Activated naive CD4-positive, alpha-beta T cell treated with anti-CD3 and anti-CD28 coated beads for 36 hours (primary cell): Measurements from ENCODE around the gene KIF11. TPM values are rescaled to one million over a fixed set of nuclear protein-coding genes. Genes with fewer than 3 reads are reported as not detected.
"Not testable (repeated sequence)": the region's sequence is repeated elsewhere in the genome, so short reads cannot be mapped to it uniquely, and the experiment has no call there.

ENCODE experiments used
- CTCF ChIA-PET: fragments of 350-600 bp; sonication (Branson Sonifier 250); formaldehyde crosslinking; loops from one replicate; lab custom pipeline; 2021; ENCODE audit warnings: antibody characterized with exemption; lab: Charles Lee
- DNase-seq: peaks from one replicate; pipeline ENCODE4 v3.0.0-alpha.2; 2020
- H3K27ac Mint-ChIP-seq: one replicate; pipeline ENCODE4 v1.8.0; 2021; ENCODE audit warnings: mild to moderate bottlenecking, mixed read lengths
- H3K27me3 Mint-ChIP-seq: one replicate; pipeline ENCODE4 v1.8.0; 2021; ENCODE audit warnings: low read depth, mixed read lengths
- H3K36me3 Mint-ChIP-seq: one replicate; pipeline ENCODE4 v1.8.0; 2021; ENCODE audit warnings: low read depth, mixed read lengths
- H3K4me1 Mint-ChIP-seq: one replicate; pipeline ENCODE4 v1.8.0; 2021; ENCODE audit warnings: low read depth, mixed read lengths
- H3K4me3 Mint-ChIP-seq: one replicate; pipeline ENCODE4 v1.8.0; 2021; ENCODE audit warnings: mild to moderate bottlenecking, moderate library complexity, mixed read lengths
- H3K9me3 Mint-ChIP-seq: one replicate; pipeline ENCODE4 v1.8.0; 2021; ENCODE audit warnings: mixed read lengths
- intact Hi-C: fragments of 100-400 bp; cut with micrococcal nuclease; formaldehyde crosslinking; loops from one replicate; pipeline ENCODE4 v1.15.1; 2023
- total RNA-seq, 2 experiments: library from RNA; stranded (reverse); gene quantifications; one replicate each; pipeline ENCODE4 v1.2.3, GENCODE V29; 2021

Gene KIF11
- total RNA-seq, 2 experiments from 2014 or later: 43.2 to 43.4 TPM

DNA sequence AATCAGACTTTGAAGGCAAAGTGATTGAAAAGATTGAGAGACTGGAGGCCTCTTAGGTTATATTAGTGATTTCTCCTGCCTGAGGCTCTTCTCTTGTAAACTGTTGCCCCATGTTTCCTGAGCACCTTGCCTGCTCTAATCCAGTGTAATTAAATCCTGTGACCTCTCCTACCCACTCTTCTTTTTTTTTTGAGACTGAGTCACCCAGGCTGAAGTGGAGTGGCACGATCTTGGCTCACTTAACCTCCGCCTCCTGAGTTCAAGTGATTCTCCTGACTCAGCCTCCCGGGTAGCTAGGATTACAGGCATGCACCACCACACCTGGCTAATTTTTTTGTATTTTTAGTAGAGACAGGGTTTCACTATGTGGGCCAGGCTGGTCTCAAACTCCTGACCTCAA is 57.9 kb downstream of the KIF11 start:
- H3K4me3 Mint-ChIP-seq, H3K27me3 Mint-ChIP-seq, H3K4me1 Mint-ChIP-seq, CTCF ChIA-PET, H3K9me3 Mint-ChIP-seq, DNase-seq, intact Hi-C loops, H3K27ac Mint-ChIP-seq: not testable (repeated sequence)
- peaks cover 49% of the 10 kb centered on the region for H3K36me3 Mint-ChIP-seq

DNA sequence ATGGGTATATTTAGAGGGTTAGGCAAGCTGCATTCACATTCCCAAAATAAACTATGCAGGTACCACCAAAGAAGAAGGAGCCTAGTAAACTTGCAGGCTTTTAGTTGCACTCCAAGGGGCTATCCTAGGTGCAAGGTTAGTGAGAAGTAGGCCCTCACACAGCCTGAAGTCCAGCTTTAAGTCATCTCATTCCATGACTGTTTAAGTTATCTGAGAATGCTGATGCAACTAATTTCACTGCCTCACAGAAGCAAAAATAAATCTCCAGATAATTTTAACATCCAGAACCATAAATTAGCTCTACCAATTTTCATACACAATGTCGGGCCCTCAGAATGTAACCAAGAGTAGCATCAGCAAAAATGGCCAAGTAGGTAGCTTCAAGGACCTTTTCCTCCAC is 62.5 kb downstream of the KIF11 start:
- Mint-ChIP-seq H3K4me1 (no peaks in the 10 kb centered on the region), H3K27me3 (peaks cover 6% of the 10 kb centered on the region), H3K27ac (peak overlapping the region; percentile 41), H3K9me3 (no peaks in the 10 kb centered on the region), H3K36me3 (peaks cover 24% of the 10 kb centered on the region), H3K4me3 (no peak overlapping the region)
- no peak for DNase-seq
- CTCF ChIA-PET: no interaction called here
- intact Hi-C loops: no loop called here

DNA sequence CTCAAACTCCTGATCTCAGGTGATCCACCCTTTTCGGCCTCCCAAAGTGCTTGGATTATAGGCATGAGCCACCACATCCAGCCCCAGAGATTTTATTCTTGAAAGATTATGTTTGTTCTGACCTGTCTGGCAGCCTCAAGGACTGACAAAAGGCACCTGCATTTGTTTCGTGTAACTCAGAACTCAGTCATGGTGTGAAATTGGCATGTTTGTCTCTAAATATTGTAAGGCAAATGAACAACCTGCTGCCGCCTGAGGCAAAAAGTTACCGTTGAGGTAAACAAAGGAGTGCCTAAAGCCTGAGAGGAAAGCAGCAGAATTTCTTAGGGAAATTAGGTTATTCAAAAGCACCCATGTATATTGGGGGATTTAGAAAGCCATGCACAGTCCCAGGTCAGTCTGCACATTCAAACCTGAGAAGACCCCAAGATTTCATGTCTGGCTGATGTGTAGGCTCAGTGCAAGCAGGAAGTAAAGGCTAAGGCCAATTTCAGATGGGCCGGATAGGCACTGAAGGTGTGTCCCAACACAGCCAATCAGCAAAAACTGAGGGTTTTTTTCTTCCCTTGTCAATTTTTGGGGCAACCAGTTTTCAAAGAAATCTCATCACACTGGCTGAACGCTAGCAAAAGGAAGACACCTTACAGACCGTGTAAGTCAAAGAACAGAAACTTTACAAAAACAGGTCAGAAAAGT is 63.5 kb downstream of the KIF11 start:
- H3K9me3 Mint-ChIP-seq: no peaks in the 10 kb centered on the region
- no peak overlapping the region for H3K4me3 Mint-ChIP-seq
- H3K4me1 Mint-ChIP-seq: no peaks in the 10 kb centered on the region
- CTCF ChIA-PET: no interaction called here
- intact Hi-C loops: no loop called here
- DNase-seq: no peak
- H3K27me3 Mint-ChIP-seq: peaks cover 6% of the 10 kb centered on the region
- no peak overlapping the region for H3K27ac Mint-ChIP-seq
- H3K36me3 Mint-ChIP-seq: peaks cover 20% of the 10 kb centered on the region

DNA sequence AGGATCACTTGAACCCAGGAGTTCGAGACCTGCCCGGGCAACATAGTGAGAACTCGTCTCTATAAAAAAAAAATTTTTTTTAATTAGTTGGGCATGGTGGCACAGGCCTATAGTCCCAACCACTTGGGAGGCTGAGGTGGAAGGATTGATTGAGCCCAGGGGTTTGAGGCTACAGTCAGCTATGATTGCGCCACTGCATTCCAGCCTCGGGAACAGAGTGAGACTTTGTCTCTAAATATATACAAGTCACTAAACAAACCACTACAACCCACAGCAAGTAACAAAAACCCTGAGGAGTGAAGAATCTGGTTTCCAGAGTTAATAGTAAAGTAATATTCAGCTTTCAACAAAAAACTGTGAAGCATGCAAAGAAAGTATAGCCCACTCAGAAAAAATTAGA is 64.1 kb downstream of the KIF11 start:
- CTCF ChIA-PET: no interaction called here

DNA sequence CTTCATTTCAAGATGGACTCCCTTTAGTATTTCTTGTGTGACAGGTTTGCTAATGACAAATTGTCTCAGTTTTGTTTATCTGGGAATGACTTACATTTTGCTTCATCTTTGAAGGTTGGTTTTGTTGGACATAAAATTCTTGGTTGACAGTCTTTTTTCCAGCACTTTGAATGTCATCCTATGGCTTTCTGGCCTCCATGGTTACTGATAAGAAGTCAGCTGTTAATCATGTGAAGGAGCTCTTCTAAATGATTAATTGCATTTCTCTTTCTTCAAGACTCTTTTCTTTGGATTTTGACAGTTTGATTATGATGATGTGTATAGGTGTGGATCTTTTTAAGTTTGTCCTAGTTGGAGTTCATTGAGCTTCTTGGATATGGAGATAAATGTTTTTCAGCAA is 69.9 kb downstream of the KIF11 start:
- DNase-seq: no peak
- peaks cover 13% of the 10 kb centered on the region for H3K9me3 Mint-ChIP-seq
- no peak overlapping the region for H3K4me3 Mint-ChIP-seq
- H3K27me3 Mint-ChIP-seq: peaks cover 6% of the 10 kb centered on the region
- intact Hi-C loops: no loop called here
- no peak overlapping the region for H3K27ac Mint-ChIP-seq
- H3K4me1 Mint-ChIP-seq: no peaks in the 10 kb centered on the region
- CTCF ChIA-PET: no interaction called here
- H3K36me3 Mint-ChIP-seq: no peaks in the 10 kb centered on the region

More for the DNA sequence above, 64.1 kb downstream of the KIF11 start:
- peaks cover 19% of the 10 kb centered on the region for H3K36me3 Mint-ChIP-seq
- H3K27ac Mint-ChIP-seq: no peak overlapping the region
- no peaks in the 10 kb centered on the region for H3K4me1 Mint-ChIP-seq
- peaks cover 6% of the 10 kb centered on the region for H3K27me3 Mint-ChIP-seq
- intact Hi-C loops: no loop called here
- DNase-seq: no peak
- no peaks in the 10 kb centered on the region for H3K9me3 Mint-ChIP-seq
- H3K4me3 Mint-ChIP-seq: no peak overlapping the region

DNA sequence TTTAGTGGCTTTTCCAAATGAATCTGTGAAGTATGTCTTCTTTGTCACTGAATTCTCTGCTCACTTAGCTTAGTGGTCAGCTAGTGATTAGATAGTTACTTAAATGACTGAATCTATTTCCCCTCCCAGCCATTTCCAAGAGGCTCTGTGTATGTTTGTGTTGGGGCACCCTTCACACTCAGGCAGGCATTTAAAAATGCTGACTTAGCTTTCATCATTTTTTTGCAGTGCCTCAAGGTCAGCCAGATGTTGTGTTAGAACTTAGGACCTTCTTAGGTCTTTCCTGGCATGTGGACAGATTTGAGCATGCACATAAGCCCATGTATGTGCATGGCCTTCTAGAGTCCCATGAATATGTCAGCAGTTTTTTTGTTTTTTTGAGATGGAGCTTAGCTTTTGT is 71.4 kb downstream of the KIF11 start:
- Mint-ChIP-seq H3K27ac (no peak overlapping the region), H3K4me3 (no peak overlapping the region), H3K27me3 (peaks cover 2% of the 10 kb centered on the region), H3K9me3 (peaks cover 13% of the 10 kb centered on the region), H3K36me3 (no peaks in the 10 kb centered on the region), H3K4me1 (no peaks in the 10 kb centered on the region)
- DNase-seq: no peak
- CTCF ChIA-PET: no interaction called here
- intact Hi-C loops: no loop called here

DNA sequence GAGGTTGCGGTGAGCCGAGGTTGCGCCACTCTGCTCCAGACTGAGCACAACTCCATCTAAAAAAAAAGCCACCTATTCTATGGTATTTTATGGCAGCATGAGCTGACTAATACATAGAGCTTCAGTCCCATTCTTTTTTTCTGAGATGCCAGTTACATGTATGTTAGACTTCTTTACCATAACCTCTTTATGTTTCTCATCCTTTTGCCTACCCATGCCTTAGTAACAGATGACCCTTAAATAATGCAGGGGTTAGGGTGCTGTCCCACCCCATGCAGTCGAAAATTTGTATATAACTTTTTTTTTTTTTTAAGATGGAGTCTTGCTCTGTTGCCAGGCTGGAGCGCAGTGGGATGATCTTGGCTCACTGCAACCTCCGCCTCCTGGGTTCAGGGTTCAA is 74.1 kb downstream of the KIF11 start:
- Mint-ChIP-seq H3K4me1 (no peaks in the 10 kb centered on the region), H3K9me3 (peaks cover 13% of the 10 kb centered on the region), H3K27me3 (no peaks in the 10 kb centered on the region), H3K27ac (no peak overlapping the region), H3K4me3 (no peak overlapping the region), H3K36me3 (no peaks in the 10 kb centered on the region)
- intact Hi-C loops: no loop called here
- DNase-seq: no peak
- CTCF ChIA-PET: interaction anchor here (0.9 kb wide), 1 partner anchor 21 kb away, joined by 3 read pairs; no protein-coding TSS in a partner anchor

DNA sequence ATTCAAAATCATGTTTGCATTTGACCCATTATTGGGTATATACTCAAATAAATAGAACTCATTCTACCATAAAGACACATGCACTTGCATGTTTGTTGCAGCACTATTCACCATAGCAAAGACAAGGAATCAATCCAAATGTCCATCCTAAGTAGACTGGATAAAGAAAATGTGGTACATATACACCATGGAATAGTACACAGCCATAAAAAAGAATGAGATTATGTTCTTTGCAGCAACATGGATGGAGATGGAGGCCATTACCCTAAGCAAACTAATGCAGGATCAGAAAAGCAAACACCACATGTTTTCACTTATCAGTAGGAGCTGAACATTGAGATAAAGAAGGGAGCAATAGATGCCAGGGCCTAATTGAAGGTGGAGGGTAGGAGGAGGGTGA is 84.8 kb downstream of the KIF11 start:
- H3K4me1 Mint-ChIP-seq: no peaks in the 10 kb centered on the region
- no peak for DNase-seq
- peaks cover 9% of the 10 kb centered on the region for H3K27me3 Mint-ChIP-seq
- H3K9me3 Mint-ChIP-seq: peaks cover 2% of the 10 kb centered on the region
- CTCF ChIA-PET: interaction anchor here (0.7 kb wide), 1 partner anchor 268 kb away, joined by 3 read pairs; no protein-coding TSS in a partner anchor
- H3K36me3 Mint-ChIP-seq: no peaks in the 10 kb centered on the region
- no peak overlapping the region for H3K27ac Mint-ChIP-seq
- no peak overlapping the region for H3K4me3 Mint-ChIP-seq
- intact Hi-C loops: no loop called here

DNA sequence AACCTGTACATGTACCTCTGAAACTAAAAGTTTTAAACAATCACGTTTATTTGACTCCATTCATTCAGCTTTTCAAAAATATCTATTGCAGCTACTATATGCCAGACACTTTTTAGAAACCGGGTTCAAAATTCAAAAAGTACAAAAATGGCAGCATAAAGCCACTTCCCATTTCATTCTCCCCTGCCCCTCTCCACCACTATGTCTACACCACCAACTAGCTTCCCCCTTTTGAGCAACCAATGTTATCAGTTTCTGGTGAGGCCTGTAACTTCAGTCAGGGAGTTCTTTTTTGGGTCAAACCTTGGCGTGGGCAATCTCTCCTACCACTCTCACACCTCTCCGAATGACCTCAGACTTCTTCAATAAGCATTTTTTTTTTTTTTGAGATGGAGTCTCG is 85.3 kb downstream of the KIF11 start:
- Mint-ChIP-seq H3K4me1 (no peaks in the 10 kb centered on the region), H3K27me3 (peaks cover 9% of the 10 kb centered on the region), H3K9me3 (peaks cover 2% of the 10 kb centered on the region), H3K4me3 (no peak overlapping the region), H3K36me3 (no peaks in the 10 kb centered on the region), H3K27ac (no peak overlapping the region)
- intact Hi-C loops: no loop called here
- CTCF ChIA-PET: interaction anchor here (0.7 kb wide), 1 partner anchor 268 kb away, joined by 3 read pairs; no protein-coding TSS in a partner anchor
- no peak for DNase-seq

DNA sequence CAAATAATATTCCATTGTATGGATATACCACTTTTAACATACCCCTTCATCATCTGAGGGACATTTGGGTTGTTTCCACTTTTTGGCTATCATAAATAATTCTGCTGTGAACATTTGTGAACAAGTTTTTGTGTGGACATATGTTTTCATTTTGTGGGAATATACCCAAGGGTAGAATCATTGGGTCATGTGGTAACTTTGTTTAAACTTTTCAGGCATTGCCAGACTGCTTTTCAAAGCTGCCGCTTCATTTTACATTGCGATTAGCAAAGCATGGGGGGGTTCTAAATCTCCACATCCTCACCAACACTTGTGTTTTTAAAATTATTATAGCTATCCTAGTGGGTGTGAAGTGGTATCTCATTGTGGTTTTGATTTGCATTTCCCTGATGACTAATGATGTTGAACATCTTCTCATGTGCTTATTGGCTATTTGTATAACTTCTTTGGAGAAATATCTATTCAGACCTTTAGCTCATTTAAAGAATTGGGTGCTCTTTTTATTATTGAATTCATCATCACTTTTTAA is 88.4 kb downstream of the KIF11 start:
- Mint-ChIP-seq H3K27me3 (peaks cover 20% of the 10 kb centered on the region), H3K27ac (no peak overlapping the region), H3K4me3 (no peak overlapping the region), H3K36me3 (no peaks in the 10 kb centered on the region), H3K9me3 (peaks cover 3% of the 10 kb centered on the region), H3K4me1 (no peaks in the 10 kb centered on the region)
- no peak for DNase-seq
- intact Hi-C loops: no loop called here
- CTCF ChIA-PET: interaction anchor here (0.7 kb wide), 2 partner anchors 106 to 226 kb away, joined by 3 read pairs; no protein-coding TSS in a partner anchor

DNA sequence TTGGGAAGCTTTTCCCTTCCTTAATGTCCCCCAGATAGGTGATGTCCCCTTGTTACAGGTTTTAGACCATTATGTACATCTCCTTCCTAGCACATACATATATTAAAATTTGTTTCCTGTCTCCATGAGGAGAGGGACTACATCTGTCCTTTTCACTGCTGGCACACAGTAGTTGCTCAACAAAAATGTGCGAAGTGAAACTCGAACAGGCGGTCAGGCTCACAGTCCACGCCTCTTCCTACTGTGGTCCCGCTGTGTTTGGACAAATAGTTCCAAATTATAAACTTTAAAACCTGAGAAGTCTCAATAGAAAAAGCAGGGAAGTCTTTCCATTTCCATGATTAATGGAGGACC is 95.6 kb downstream of the KIF11 start:
- intact Hi-C loops: no loop called here
- peaks cover 59% of the 10 kb centered on the region for H3K27me3 Mint-ChIP-seq
- no peaks in the 10 kb centered on the region for H3K36me3 Mint-ChIP-seq
- peak overlapping the region; percentile 57 for H3K4me3 Mint-ChIP-seq
- no peak overlapping the region for H3K27ac Mint-ChIP-seq
- peaks cover 1% of the 10 kb centered on the region for H3K9me3 Mint-ChIP-seq
- CTCF ChIA-PET: no interaction called here
- H3K4me1 Mint-ChIP-seq: peaks cover 19% of the 10 kb centered on the region
- no peak for DNase-seq

DNA sequence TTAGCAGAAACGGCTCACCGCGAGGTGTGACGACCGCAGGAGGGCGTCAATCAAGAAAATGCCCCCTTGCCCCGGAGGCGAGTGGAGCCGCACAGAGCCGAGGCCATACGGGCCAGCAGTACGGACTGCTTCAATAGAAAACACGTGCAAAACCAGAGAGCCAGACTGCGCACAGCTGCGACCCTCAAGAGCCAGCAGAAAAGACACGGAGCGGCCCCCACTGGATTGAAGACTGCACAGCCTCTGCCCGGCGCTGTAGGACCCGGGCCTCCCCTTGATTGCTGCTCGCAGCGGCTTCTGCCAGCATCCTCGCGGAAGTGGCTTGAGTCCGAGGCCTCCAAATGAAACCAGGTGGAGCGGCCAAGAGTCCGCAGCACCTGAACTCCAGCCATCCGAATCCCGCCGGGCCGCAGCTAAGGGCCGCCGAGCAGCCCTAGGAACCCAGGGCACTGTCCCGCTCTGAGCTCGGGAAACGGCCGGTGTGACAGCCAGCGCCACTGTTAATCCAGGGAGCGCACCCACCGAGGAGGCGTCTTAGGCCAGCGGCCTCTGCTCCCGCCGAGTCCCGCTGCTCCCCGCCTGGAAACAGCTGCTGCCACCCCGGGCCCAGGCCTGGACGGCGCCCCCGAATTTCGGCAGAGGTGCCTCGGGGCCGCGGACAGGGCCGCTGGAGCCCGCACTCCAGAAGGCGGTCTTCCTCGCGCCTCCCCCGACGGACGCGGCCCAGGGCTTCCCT is 96.2 kb downstream of the KIF11 start:
- H3K9me3 Mint-ChIP-seq: peaks cover 1% of the 10 kb centered on the region
- intact Hi-C loops: no loop called here
- no peak for DNase-seq
- peak overlapping the region; percentile 57 for H3K4me3 Mint-ChIP-seq
- peaks cover 62% of the 10 kb centered on the region for H3K27me3 Mint-ChIP-seq
- peaks cover 19% of the 10 kb centered on the region for H3K4me1 Mint-ChIP-seq
- CTCF ChIA-PET: interaction anchor here (1.3 kb wide), 1 partner anchor 9 kb away, joined by 4 read pairs; no protein-coding TSS in a partner anchor
- no peaks in the 10 kb centered on the region for H3K36me3 Mint-ChIP-seq
- no peak overlapping the region for H3K27ac Mint-ChIP-seq
